GM12878 (cell line): ENCODE results near the gene INO80B. TPM values are rescaled to one million over a fixed set of nuclear protein-coding genes. Genes with fewer than 3 reads are reported as not detected.

Experiments
- ATAC-seq: fragments of 200-7000 bp; cut with Tn5 transposase; 3 replicates; pipeline ENCODE4 v1.9.1; 2020; ENCODE audit warnings: mild to moderate bottlenecking, moderate library complexity
- BruUV-seq: library from RNA; stranded (reverse); fragments of 400-500 nt; replicated peaks from 2 replicates; lab custom pipeline; 2021; lab: Mats Ljungman, UMichigan
- CTCF ChIA-PET: fragments of 300-600 bp; sonication (Branson Sonifier 250); formaldehyde crosslinking; extraction: SDS; loops from one replicate; lab custom pipeline; 2021; ENCODE audit warnings: inconsistent platforms; lab: Yijun Ruan, JAX
- POLR2A ChIA-PET: fragments of 350-600 bp; formaldehyde crosslinking; extraction: SDS; loops from one replicate; lab custom pipeline; 2021; ENCODE audit warnings: inconsistent platforms; lab: Charles Lee
- RAD21 ChIA-PET: fragments of 300-600 bp; sonication (Branson Sonifier 250); formaldehyde crosslinking; loops from one replicate; lab custom pipeline; 2023; ENCODE audit warnings: antibody characterized with exemption; ENCODE audit not compliant: unreplicated experiment; lab: Charles Lee
- SMC1A ChIA-PET: fragments of 300-600 bp; sonication (Branson Sonifier 250); formaldehyde crosslinking; loops from one replicate; lab custom pipeline; 2023; ENCODE audit not compliant: unreplicated experiment, uncharacterized antibody; lab: Charles Lee
- DNase-seq: peaks from one replicate; pipeline ENCODE4 v3.0.0-alpha.2; 2011; ENCODE audit warnings: low read depth, low spot score
- FAIRE-seq: peaks from 3 replicates; lab custom pipeline; 2011; peaks lifted over from hg19 to GRCh38; lab: Jason Lieb, UNC
- H2AFZ ChIP-seq: 2 replicates; pipeline ENCODE4 v1.6.0; 2011; ENCODE audit warnings: low read depth, low read length, control low read depth; ENCODE audit not compliant: control insufficient read depth
- H3K27ac ChIP-seq: 2 replicates; pipeline ENCODE4 v1.5.1; 2011; ENCODE audit warnings: control low read depth; ENCODE audit not compliant: control insufficient read depth, insufficient read depth
- H3K27me3 ChIP-seq, 2 experiments: replicated peaks in 1 of 2; 2 replicates each; pipeline versions ENCODE4 v1.6.0 to v1.6.1; 2011; ENCODE audit warnings: low read length in 1 of 2; ENCODE audit not compliant: control insufficient read depth in 2 of 2, insufficient read depth in 2 of 2
- H3K36me3 ChIP-seq, 2 experiments: 2 replicates each; pipeline ENCODE4 v1.5.1; 2011; ENCODE audit warnings: low read length in 1 of 2; ENCODE audit not compliant: control insufficient read depth in 2 of 2, insufficient read depth in 2 of 2
- H3K4me1 ChIP-seq: 2 replicates; pipeline ENCODE4 v1.6.1; 2011; ENCODE audit warnings: mild to moderate bottlenecking, low read length, moderate library complexity, mixed read lengths; ENCODE audit not compliant: control insufficient read depth, insufficient read depth
- H3K4me2 ChIP-seq: 2 replicates; pipeline ENCODE4 v1.6.0; 2011; ENCODE audit warnings: control low read depth; ENCODE audit not compliant: control insufficient read depth, insufficient read depth
- H3K4me3 ChIP-seq: fragments of 200-600 bp; sonication (generic); 2 replicates; pipeline ENCODE4 v1.5.1; 2016
- H3K79me2 ChIP-seq: 2 replicates; pipeline ENCODE4 v1.6.0; 2011; ENCODE audit warnings: low read length; ENCODE audit not compliant: control insufficient read depth, insufficient read depth
- H3K9ac ChIP-seq: 2 replicates; pipeline ENCODE4 v1.8.0; 2011; ENCODE audit warnings: low read length, control low read depth, mixed read lengths; ENCODE audit not compliant: control insufficient read depth, insufficient read depth
- H3K9me3 ChIP-seq: replicated peaks from 3 replicates; pipeline ENCODE4 v1.5.1; 2011; ENCODE audit warnings: mild to moderate bottlenecking, low read length; ENCODE audit not compliant: control insufficient read depth, insufficient read depth
- H4K20me1 ChIP-seq: 2 replicates; pipeline ENCODE4 v1.6.0; 2011; ENCODE audit not compliant: control insufficient read depth, insufficient read depth
- GATAD2B ChIP-seq: fragments of 450-650 bp; conservative IDR thresholded peaks from 2 replicates; pipeline ENCODE4 v1.6.1; 2017; ENCODE audit warnings: low read depth, mild to moderate bottlenecking, moderate library complexity
- HDAC6 ChIP-seq: fragments of 200-600 bp; sonication (generic); IDR thresholded peaks from one replicate; pipeline ENCODE4 v1.8.0; 2017; ENCODE audit warnings: antibody characterized with exemption; ENCODE audit not compliant: unreplicated experiment
- IKZF2 ChIP-seq, 2 experiments: fragments of 450-650 bp; IDR thresholded peaks; 2 replicates each; pipeline ENCODE4 v1.6.1; 2017; ENCODE audit warnings: mild to moderate bottlenecking in 2 of 2, moderate library complexity in 2 of 2
- NR2C1 ChIP-seq: fragments of 450-650 bp; IDR thresholded peaks from 2 replicates; pipeline ENCODE4 v1.6.1; 2017; ENCODE audit warnings: antibody characterized with exemption, mild to moderate bottlenecking, moderate library complexity
- SMAD1 ChIP-seq: fragments of 450-650 bp; IDR thresholded peaks from 2 replicates; pipeline ENCODE4 v1.6.1; 2018; ENCODE audit warnings: mild to moderate bottlenecking, low read depth; ENCODE audit not compliant: partially characterized antibody
- TCF12 ChIP-seq: IDR thresholded peaks from 2 replicates; pipeline ENCODE4 v1.6.1; 2011; ENCODE audit warnings: low read depth, mild to moderate bottlenecking, low read length
- ZSCAN29 ChIP-seq: fragments of 450-650 bp; IDR thresholded peaks from 2 replicates; pipeline ENCODE4 v1.6.1; 2017; ENCODE audit warnings: mild to moderate bottlenecking, moderate library complexity
- WGBS: methylation state at CpG from one replicate; pipeline ENCODE4 v1.1.6; 2016; ENCODE audit warnings: low lambda C conversion rate; ENCODE audit not compliant: insufficient replicate concordance, insufficient coverage; ENCODE audit errors: missing lambda C conversion rate; 5-methylcytosine and 5-hydroxymethylcytosine counted together
- in situ Hi-C: fragments of 300-500 bp; cut with MboI; formaldehyde crosslinking; loops from 9 replicates; pipeline ENCODE4 v1.14.3; 2018; ENCODE audit warnings: mixed read lengths
- intact Hi-C: fragments of 100-400 bp; cut with micrococcal nuclease; formaldehyde crosslinking; loops from one replicate; pipeline ENCODE4 v1.14.2; 2022; ENCODE audit not compliant: unreplicated experiment
- polyA plus RNA-seq, 11 experiments: library from polyadenylated mRNA; depleted of rRNA in 4 of 11; unstranded in 6 of 11; stranded (reverse) in 5 of 11; fragments of >200 nt; fragmentation: Nextera tagmentation in 4 of 11; fragmentation: Illumina TruSeq in 1 of 11; extraction: Ambion mirVana in 4 of 11; extraction: Trizol in 1 of 11; gene quantifications; 1 replicate in 1 of 11; 2 replicates in 10 of 11; pipeline versions ENCODE4 v1.2.1 to v1.2.3, GENCODE V29; 2011 to 2016; ENCODE audit warnings: inconsistent platforms in 2 of 11, missing spikeins in 2 of 11, low read depth in 1 of 11
- total RNA-seq, 4 experiments: library from RNA; depleted of rRNA in 3 of 4; stranded (reverse); fragments of >200 nt in 3 of 4; fragmentation: Illumina TruSeq in 1 of 4; extraction: Trizol in 1 of 4; gene quantifications; 2 replicates each; pipeline versions ENCODE4 v1.2.1 to v1.2.3, GENCODE V29; 2013 to 2021
- TF ChIP-seq, protein P1 (sequence below): IDR thresholded peaks from 2 replicates; pipeline ENCODE4 v1.6.1; 2012; ENCODE audit warnings: low read depth, low read length, improper control_type of control experiment
- TF ChIP-seq, protein P2 (sequence below): IDR thresholded peaks from 2 replicates; pipeline ENCODE4 v1.6.1; 2011; ENCODE audit warnings: mild to moderate bottlenecking, low read depth, low read length, moderate library complexity; ENCODE audit not compliant: insufficient replicate concordance

INO80B gene
- total and polyA plus RNA-seq, 10 of the 15 experiments (the other 5 are each of a cell fraction or from before 2014, with no cell fraction given), result 1.3 to 26.7 (median 11.1) TPM

DNA sequence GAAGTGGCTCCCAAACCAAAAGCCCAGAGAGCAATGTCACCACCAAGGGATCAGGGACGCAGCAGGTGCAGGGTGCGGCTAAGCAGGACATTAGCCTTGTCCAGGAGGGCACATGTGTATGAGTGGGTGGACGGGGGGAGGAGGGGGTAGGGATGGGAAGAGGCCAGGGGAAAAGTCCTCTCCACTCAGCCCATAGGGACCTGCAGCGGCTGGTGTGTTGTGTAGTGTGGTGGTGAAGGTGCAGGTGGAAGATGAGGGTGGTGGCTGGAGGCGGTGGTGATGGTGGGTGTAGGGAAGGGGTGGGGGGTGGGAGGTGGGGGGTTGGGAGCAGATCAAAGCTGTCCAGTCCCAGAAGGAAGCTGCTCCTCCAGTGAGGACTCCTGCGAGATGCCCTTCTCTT, 37.1 kb upstream of the INO80B start:
- ChIA-PET POLR2A (no interaction called here), RAD21 (no interaction called here)
- H3K79me2 ChIP-seq, result peaks cover 6% of the 10 kb centered on the region
- no peak overlapping the region for H3K4me2 ChIP-seq
- H3K9me3 ChIP-seq, result no peaks in the 10 kb centered on the region
- BruUV-seq, result no TSS peak
- FAIRE-seq (no peak), ATAC-seq (no peak)
- no peak overlapping the region for H3K9ac ChIP-seq
- H3K27me3 ChIP-seq, result no peaks in the 10 kb centered on the region
- no peak overlapping the region for H2AFZ ChIP-seq
- no peak for TF ChIP-seq HDAC6
- TF ChIP-seq SMAD1, result no peak
- TF ChIP-seq, protein P1, sequence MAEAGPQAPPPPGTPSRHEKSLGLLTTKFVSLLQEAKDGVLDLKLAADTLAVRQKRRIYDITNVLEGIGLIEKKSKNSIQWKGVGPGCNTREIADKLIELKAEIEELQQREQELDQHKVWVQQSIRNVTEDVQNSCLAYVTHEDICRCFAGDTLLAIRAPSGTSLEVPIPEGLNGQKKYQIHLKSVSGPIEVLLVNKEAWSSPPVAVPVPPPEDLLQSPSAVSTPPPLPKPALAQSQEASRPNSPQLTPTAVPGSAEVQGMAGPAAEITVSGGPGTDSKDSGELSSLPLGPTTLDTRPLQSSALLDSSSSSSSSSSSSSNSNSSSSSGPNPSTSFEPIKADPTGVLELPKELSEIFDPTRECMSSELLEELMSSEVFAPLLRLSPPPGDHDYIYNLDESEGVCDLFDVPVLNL, result no peak
- TF ChIP-seq GATAD2B, result no peak
- TF ChIP-seq IKZF2 (IDR thresholded peaks at IDR 0.05), result no peak
- TF ChIP-seq NR2C1, result no peak
- TF ChIP-seq ZSCAN29, result no peak
- TF ChIP-seq, all 136 proteins: peak for 0
- WGBS, result 100% methylated on average over 3 of the region's 6 CpGs
- intact Hi-C loops (no loop called here), in situ Hi-C loops (no loop called here)
- Histone ChIP-seq H4K20me1 (no peaks in the 10 kb centered on the region), H3K4me3 (no peak overlapping the region), H3K36me3 (no peaks in the 10 kb centered on the region), H3K4me1 (peaks cover 47% of the 10 kb centered on the region), H3K27ac (no peak overlapping the region)
- ChIA-PET SMC1A (no interaction called here), CTCF (no interaction called here)
- no peak for DNase-seq

DNA sequence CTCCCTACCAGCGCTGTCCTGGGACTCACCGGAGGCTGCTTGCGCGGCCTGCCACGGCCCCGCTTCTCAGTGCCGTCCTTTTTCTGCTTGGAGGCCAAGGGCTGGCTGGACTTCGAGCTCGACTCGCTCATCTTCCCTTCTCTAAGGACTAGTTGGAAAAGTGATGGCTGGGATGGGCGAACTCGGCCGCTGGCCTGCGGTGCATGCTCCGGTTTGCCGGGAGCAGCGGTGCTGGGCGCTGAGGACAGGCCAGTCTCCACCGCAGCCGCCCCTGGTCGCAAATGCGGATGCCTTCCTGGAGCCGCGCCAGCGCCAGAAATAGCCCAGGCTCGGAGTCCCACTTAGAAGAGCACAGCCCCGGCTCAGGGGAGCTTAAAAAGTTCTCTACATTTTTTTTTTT, 36.6 kb upstream of the INO80B start:
- H3K4me1 ChIP-seq, result peaks cover 49% of the 10 kb centered on the region
- RAD21 ChIA-PET, result no interaction called here
- whole genome bisulfite sequencing, result 95% methylated on average over 27 of the region's 27 CpGs
- no TSS peak for BruUV-seq
- no peak overlapping the region for H2AFZ ChIP-seq
- H3K9ac ChIP-seq, result no peak overlapping the region
- intact Hi-C loops, result no loop called here
- no peak for DNase-seq
- TF ChIP-seq, protein P1, result no peak
- TF ChIP-seq, protein P2, sequence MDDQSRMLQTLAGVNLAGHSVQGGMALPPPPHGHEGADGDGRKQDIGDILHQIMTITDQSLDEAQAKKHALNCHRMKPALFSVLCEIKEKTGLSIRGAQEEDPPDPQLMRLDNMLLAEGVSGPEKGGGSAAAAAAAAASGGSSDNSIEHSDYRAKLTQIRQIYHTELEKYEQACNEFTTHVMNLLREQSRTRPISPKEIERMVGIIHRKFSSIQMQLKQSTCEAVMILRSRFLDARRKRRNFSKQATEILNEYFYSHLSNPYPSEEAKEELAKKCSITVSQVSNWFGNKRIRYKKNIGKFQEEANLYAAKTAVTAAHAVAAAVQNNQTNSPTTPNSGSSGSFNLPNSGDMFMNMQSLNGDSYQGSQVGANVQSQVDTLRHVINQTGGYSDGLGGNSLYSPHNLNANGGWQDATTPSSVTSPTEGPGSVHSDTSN, result no peak
- no peak for TF ChIP-seq TCF12
- TF ChIP-seq, all 136 proteins: peak for 0
- no peak for ATAC-seq
- H3K9me3 ChIP-seq, result no peaks in the 10 kb centered on the region
- H4K20me1 ChIP-seq, result no peaks in the 10 kb centered on the region
- ChIA-PET CTCF (interaction anchor here (1.4 kb wide), 1 partner anchor 26 kb away, joined by 8 read pairs; no protein-coding TSS in a partner anchor), POLR2A (interaction anchor here (0.6 to 1.8 kb wide), 2 partner anchors 36 to 405 kb away, joined by 4 to 6 read pairs; partner anchors contain the start of gene INO80B), SMC1A (interaction anchor here (0.6 to 3.0 kb wide), 3 partner anchors 13 to 172 kb away, joined by 3 to 14 read pairs (median 3); no protein-coding TSS in a partner anchor)
- H3K27me3 ChIP-seq, result no peaks in the 10 kb centered on the region
- no peak overlapping the region for H3K4me3 ChIP-seq
- in situ Hi-C loops, result no loop called here
- no peak for FAIRE-seq
- peaks cover 8% of the 10 kb centered on the region for H3K79me2 ChIP-seq
- H3K4me2 ChIP-seq, result no peak overlapping the region
- H3K36me3 ChIP-seq, result peaks cover 0 to 3% of the 10 kb centered on the region in 2 experiments; a peak in 1 of 4 replicates
- no peak overlapping the region for H3K27ac ChIP-seq
